Mesendoderm (in vitro differentiated cells): Measurements from ENCODE around the gene POC1A.

ENCODE experiments used
- DNase-seq: peaks from one replicate; pipeline ENCODE4 v3.0.0; 2013
- H2AK5ac ChIP-seq: 2 replicates; pipeline ENCODE4 v1.6.1; 2013; ENCODE audit warnings: low read length, inconsistent platforms
- H2BK120ac ChIP-seq: 2 replicates; pipeline ENCODE4 v1.6.1; 2013; ENCODE audit warnings: low read depth, mild to moderate bottlenecking, low read length, moderate library complexity, mixed read lengths
- H2BK15ac ChIP-seq: replicated peaks from 2 replicates; pipeline ENCODE4 v1.6.1; 2013; ENCODE audit warnings: low read depth, mild to moderate bottlenecking, moderate library complexity
- H2BK5ac ChIP-seq: 2 replicates; pipeline ENCODE4 v1.6.1; 2013; ENCODE audit warnings: low read length, inconsistent platforms
- H3K18ac ChIP-seq: 2 replicates; pipeline ENCODE4 v1.6.1; 2013; ENCODE audit warnings: mild to moderate bottlenecking, low read length, mixed read lengths
- H3K23ac ChIP-seq: one replicate; pipeline ENCODE4 v1.6.1; 2013; ENCODE audit warnings: low read length
- H3K27ac ChIP-seq: 2 replicates; pipeline ENCODE4 v1.5.1; 2013; ENCODE audit warnings: low read depth, mild to moderate bottlenecking, inconsistent platforms, low read length, moderate library complexity
- H3K27me3 ChIP-seq: 2 replicates; pipeline ENCODE4 v1.6.1; 2013; ENCODE audit warnings: low read length, control low read depth, mild to moderate bottlenecking, inconsistent platforms; ENCODE audit not compliant: insufficient read depth, poor library complexity
- H3K36me3 ChIP-seq: 2 replicates; pipeline ENCODE4 v1.6.1; 2013; ENCODE audit warnings: low read length, inconsistent platforms; ENCODE audit not compliant: control insufficient read depth, insufficient read depth
- H3K4ac ChIP-seq: one replicate; pipeline ENCODE4 v1.6.1; 2013; ENCODE audit warnings: low read depth, mild to moderate bottlenecking, low read length, moderate library complexity
- H3K4me1 ChIP-seq: 2 replicates; pipeline ENCODE4 v1.6.1; 2013; ENCODE audit warnings: low read depth, low read length, inconsistent platforms; ENCODE audit not compliant: control insufficient read depth
- H3K4me2 ChIP-seq: 2 replicates; pipeline ENCODE4 v1.6.1; 2013; ENCODE audit warnings: low read length
- H3K4me3 ChIP-seq: 2 replicates; pipeline ENCODE4 v1.5.1; 2013; ENCODE audit warnings: mild to moderate bottlenecking, low read length
- H3K56ac ChIP-seq: one replicate; pipeline ENCODE4 v1.6.1; 2013; ENCODE audit warnings: low read length
- H3K79me1 ChIP-seq: 2 replicates; pipeline ENCODE4 v1.6.1; 2013; ENCODE audit warnings: low read length, inconsistent platforms
- H3K79me2 ChIP-seq: 2 replicates; pipeline ENCODE4 v1.6.1; 2013; ENCODE audit warnings: mild to moderate bottlenecking, low read length; ENCODE audit not compliant: control insufficient read depth, insufficient read depth
- H3K9ac ChIP-seq: 2 replicates; pipeline ENCODE4 v1.6.1; 2013; ENCODE audit warnings: low read length, inconsistent platforms
- H4K5ac ChIP-seq: one replicate; pipeline ENCODE4 v1.6.1; 2013; ENCODE audit warnings: low read length
- H4K8ac ChIP-seq: one replicate; pipeline ENCODE4 v1.6.1; 2013; ENCODE audit warnings: low read depth, mild to moderate bottlenecking, control low read depth, low read length, moderate library complexity
- WGBS: extraction: QIAGEN DNeasy Blood & Tissue Kit; methylation state at CpG from one replicate; pipeline ENCODE4 v1.1.7; 2013; ENCODE audit warnings: low lambda C conversion rate, missing lambda C conversion rate; ENCODE audit not compliant: insufficient coverage; ENCODE audit errors: extremely low coverage; 5-methylcytosine and 5-hydroxymethylcytosine counted together

The POC1A gene

DNA sequence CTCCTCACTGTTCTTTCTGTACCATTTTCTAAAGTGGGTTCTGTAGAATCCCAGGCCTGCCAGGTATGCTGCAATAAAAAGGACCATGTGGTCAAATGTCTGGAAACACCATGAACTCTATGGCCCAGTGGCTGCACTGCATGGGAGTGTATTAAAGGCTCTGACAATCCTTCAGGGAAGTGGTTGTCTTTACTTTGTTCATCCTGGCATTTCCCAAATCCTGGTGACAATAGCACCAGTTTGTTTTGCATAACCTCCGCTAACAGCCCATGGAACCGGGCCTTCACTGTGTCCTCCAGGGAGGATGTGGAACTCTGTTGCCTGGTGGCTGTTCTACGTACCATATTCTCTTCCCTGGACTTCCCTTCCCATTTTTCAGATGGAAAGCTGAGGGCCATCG is 86.7 kb downstream of the POC1A start:
- Histone ChIP-seq H3K4me3 (no peak overlapping the region), H4K8ac (no peak overlapping the region), H3K27ac (no peak overlapping the region), H4K5ac (no peak overlapping the region), H3K79me2 (no peaks in the 10 kb centered on the region), H3K56ac (no peak overlapping the region), H3K9ac (no peak overlapping the region), H2BK120ac (no peak overlapping the region), H3K4me2 (no peak overlapping the region), H3K4ac (no peak overlapping the region), H3K4me1 (no peaks in the 10 kb centered on the region), H2AK5ac (no peak overlapping the region), H2BK15ac (no peak overlapping the region), H3K18ac (no peak overlapping the region), H3K79me1 (no peaks in the 10 kb centered on the region), H3K36me3 (no peaks in the 10 kb centered on the region), H2BK5ac (no peak overlapping the region), H3K27me3 (no peaks in the 10 kb centered on the region), H3K23ac (no peak overlapping the region)
- no CpG with 5 or more reads among the region's 4 CpGs for WGBS
- no peak for DNase-seq

DNA sequence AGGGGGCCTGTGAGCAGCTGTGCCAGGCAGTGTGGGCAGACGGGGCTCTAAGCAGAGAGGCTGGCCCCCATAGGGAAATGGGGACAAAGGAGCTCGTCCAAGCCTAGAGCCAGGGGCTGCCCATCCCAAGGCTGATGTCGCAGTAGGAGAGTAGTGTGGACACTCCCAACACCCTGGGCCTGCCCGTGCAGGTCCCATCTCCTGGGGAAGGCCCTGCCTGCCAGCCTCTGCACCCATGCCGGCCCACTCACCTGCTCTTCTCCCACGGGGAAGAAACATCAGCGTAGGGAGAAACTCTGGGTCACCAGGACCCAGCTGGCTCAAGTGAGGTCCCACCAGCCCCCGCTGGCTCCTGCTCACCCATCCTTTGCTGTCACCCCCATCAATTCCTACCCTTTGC is 87.2 kb downstream of the POC1A start:
- no peak overlapping the region for H2BK120ac ChIP-seq
- H3K27ac ChIP-seq = no peak overlapping the region
- H3K79me2 ChIP-seq = no peaks in the 10 kb centered on the region
- H3K9ac ChIP-seq = no peak overlapping the region
- no peak overlapping the region for H3K23ac ChIP-seq
- H3K27me3 ChIP-seq = no peaks in the 10 kb centered on the region
- H4K5ac ChIP-seq = no peak overlapping the region
- no peak overlapping the region for H3K56ac ChIP-seq
- no peak for DNase-seq
- no peaks in the 10 kb centered on the region for H3K79me1 ChIP-seq
- no CpG with 5 or more reads among the region's 8 CpGs for WGBS
- no peak overlapping the region for H3K4me3 ChIP-seq
- H3K4me2 ChIP-seq = no peak overlapping the region
- H4K8ac ChIP-seq = no peak overlapping the region
- no peak overlapping the region for H3K4ac ChIP-seq
- H3K18ac ChIP-seq = no peak overlapping the region
- no peak overlapping the region for H2BK15ac ChIP-seq
- no peak overlapping the region for H2AK5ac ChIP-seq
- no peaks in the 10 kb centered on the region for H3K4me1 ChIP-seq
- H3K36me3 ChIP-seq = no peaks in the 10 kb centered on the region
- no peak overlapping the region for H2BK5ac ChIP-seq

DNA sequence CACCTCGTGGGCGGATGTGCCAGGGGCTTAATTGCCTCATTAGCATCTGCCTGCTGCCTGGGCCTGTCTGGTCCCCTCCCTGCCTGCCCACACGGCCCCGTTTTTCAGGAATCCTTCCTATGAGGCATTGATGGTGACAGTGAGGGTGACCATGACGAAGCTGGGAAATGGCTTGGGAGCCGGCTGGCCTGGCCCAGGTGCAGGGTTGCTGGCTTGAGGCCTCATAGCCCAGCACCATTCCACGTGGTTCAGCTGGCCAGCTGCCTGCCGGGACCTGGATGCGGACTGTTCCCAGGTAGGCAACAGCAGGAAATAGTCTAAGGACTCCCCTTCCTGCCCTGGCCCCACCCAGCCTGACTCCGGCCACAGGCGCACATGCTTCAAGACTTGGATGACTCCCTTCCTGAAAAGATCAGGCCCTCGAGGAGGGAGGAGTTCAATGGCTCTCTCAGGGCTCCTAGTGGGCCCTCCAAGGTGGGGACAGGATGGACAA is 88.9 kb downstream of the POC1A start:
- Histone ChIP-seq H2AK5ac (no peak overlapping the region), H2BK15ac (no peak overlapping the region), H3K27ac (no peak overlapping the region), H3K9ac (no peak overlapping the region), H2BK5ac (no peak overlapping the region), H3K23ac (no peak overlapping the region), H3K4ac (no peak overlapping the region), H4K8ac (no peak overlapping the region), H3K36me3 (no peaks in the 10 kb centered on the region), H3K4me1 (no peaks in the 10 kb centered on the region), H3K4me2 (no peak overlapping the region), H3K27me3 (no peaks in the 10 kb centered on the region), H4K5ac (no peak overlapping the region), H3K79me1 (no peaks in the 10 kb centered on the region), H3K18ac (no peak overlapping the region), H3K56ac (no peak overlapping the region), H3K4me3 (no peak overlapping the region), H2BK120ac (no peak overlapping the region), H3K79me2 (no peaks in the 10 kb centered on the region)
- DNase-seq = no peak
- WGBS = no CpG with 5 or more reads among the region's 12 CpGs

DNA sequence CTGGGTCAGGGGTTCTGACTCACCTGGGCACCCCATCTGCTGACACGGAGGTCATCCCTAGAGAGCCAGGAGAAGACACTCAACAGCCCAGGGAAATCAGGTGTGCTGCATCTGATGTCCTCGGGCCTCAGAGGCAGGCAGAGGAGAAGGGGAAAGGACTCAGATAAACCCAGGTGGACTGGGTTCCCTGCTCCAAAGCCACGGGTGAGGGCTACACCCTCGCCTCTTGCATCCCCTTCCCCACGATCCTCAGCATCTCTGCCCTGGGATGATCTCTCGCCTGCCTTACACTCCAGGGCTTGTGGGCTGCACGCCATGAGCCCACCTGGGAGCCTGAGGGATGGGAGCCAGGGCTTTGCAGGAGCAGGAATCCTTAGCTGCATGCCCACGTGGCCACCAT is 89.7 kb downstream of the POC1A start:
- no peak overlapping the region for H2BK15ac ChIP-seq
- no peaks in the 10 kb centered on the region for H3K79me1 ChIP-seq
- H3K4me1 ChIP-seq = no peaks in the 10 kb centered on the region
- H3K36me3 ChIP-seq = no peaks in the 10 kb centered on the region
- no peak overlapping the region for H2BK5ac ChIP-seq
- H3K9ac ChIP-seq = no peak overlapping the region
- no peak overlapping the region for H2BK120ac ChIP-seq
- no peak overlapping the region for H3K56ac ChIP-seq
- no peak overlapping the region for H2AK5ac ChIP-seq
- no peaks in the 10 kb centered on the region for H3K27me3 ChIP-seq
- no peaks in the 10 kb centered on the region for H3K79me2 ChIP-seq
- no peak overlapping the region for H3K4ac ChIP-seq
- DNase-seq = no peak
- no peak overlapping the region for H4K5ac ChIP-seq
- no CpG with 5 or more reads among the region's 8 CpGs for WGBS
- no peak overlapping the region for H3K4me3 ChIP-seq
- no peak overlapping the region for H3K4me2 ChIP-seq
- H4K8ac ChIP-seq = no peak overlapping the region
- H3K18ac ChIP-seq = no peak overlapping the region
- H3K27ac ChIP-seq = no peak overlapping the region
- no peak overlapping the region for H3K23ac ChIP-seq

DNA sequence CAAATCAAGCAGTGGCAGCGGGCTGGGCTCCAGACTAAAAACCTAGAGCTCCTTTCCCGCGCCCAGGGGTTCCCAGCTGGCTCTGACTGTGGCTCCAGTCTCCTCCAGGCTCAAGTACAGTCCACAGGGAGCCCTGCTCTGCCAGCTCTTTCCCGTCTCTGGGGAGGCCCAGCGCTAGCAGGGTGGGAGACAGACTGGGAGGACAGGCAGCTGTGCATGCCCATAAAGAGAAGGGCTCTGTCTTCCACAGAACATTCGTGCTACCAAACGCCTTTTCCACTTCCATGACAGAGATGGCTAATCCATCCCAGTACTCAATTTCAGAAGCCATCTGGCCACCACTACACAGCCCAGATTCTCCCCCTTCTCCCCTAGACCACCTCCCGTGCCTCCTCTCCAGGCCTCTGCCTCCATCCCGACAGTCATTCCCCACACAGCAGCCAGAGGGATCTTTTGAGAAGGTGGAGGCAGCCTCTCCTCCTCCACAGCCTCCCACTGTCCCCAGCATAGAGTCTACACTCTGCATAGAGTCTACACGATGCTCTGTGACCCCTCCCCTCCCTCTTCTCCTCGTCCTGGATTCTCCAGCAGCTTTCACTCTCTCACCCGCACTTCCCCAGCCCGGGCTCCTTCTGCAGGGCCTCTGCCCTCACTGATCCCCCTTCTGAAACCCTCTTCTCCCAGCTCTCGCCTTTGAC is 91.0 kb downstream of the POC1A start:
- no peak overlapping the region for H3K4me2 ChIP-seq
- no peak overlapping the region for H2BK120ac ChIP-seq
- no peak overlapping the region for H2AK5ac ChIP-seq
- no peak overlapping the region for H3K4me3 ChIP-seq
- no peak overlapping the region for H4K5ac ChIP-seq
- H3K36me3 ChIP-seq = no peaks in the 10 kb centered on the region
- H4K8ac ChIP-seq = no peak overlapping the region
- no peak overlapping the region for H3K9ac ChIP-seq
- H3K56ac ChIP-seq = no peak overlapping the region
- H3K27ac ChIP-seq = no peak overlapping the region
- no CpG with 5 or more reads among the region's 14 CpGs for WGBS
- no peaks in the 10 kb centered on the region for H3K27me3 ChIP-seq
- H3K4me1 ChIP-seq = no peaks in the 10 kb centered on the region
- DNase-seq = no peak
- no peaks in the 10 kb centered on the region for H3K79me1 ChIP-seq
- H3K4ac ChIP-seq = no peak overlapping the region
- H2BK15ac ChIP-seq = no peak overlapping the region
- H3K18ac ChIP-seq = no peak overlapping the region
- no peaks in the 10 kb centered on the region for H3K79me2 ChIP-seq
- H3K23ac ChIP-seq = no peak overlapping the region
- no peak overlapping the region for H2BK5ac ChIP-seq

DNA sequence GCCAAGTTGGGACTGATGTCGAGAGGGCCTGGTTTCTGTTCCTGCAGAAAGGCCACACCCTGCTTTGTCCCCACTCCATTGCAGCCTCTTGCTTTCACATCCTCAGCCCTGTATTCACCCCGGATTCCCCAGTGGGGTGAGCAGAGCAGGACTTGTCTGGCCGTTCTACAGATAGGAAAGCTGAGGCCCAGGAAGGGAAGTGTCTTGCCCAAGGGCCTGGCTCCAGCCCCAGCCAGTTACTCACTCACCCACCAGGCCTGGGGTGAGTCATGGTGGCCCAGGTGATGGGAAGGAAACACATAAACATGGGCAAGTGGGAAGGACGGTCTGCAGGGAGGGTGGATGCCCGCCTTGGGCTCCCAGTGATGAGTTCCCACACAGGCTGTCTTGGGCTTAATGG is 91.7 kb downstream of the POC1A start:
- Histone ChIP-seq H3K4ac (no peak overlapping the region), H3K18ac (no peak overlapping the region), H3K36me3 (no peaks in the 10 kb centered on the region), H3K23ac (no peak overlapping the region), H3K27ac (no peak overlapping the region), H3K27me3 (no peaks in the 10 kb centered on the region), H2BK15ac (no peak overlapping the region), H3K79me1 (no peaks in the 10 kb centered on the region), H3K56ac (no peak overlapping the region), H2AK5ac (no peak overlapping the region), H3K9ac (no peak overlapping the region), H4K8ac (no peak overlapping the region), H3K4me1 (no peaks in the 10 kb centered on the region), H3K4me3 (no peak overlapping the region), H3K79me2 (no peaks in the 10 kb centered on the region), H2BK5ac (no peak overlapping the region), H2BK120ac (no peak overlapping the region), H4K5ac (no peak overlapping the region), H3K4me2 (no peak overlapping the region)
- WGBS = no CpG with 5 or more reads among the region's 5 CpGs
- no peak for DNase-seq
